Measurements from ENCODE around the gene BTBD7. TPM values are rescaled to one million over a fixed set of nuclear protein-coding genes. Genes with fewer than 3 reads are reported as not detected.

Gene BTBD7
- total and polyA plus RNA-seq, 4 donors, result 19.1 to 41.8 (median 24.8) TPM

DNA sequence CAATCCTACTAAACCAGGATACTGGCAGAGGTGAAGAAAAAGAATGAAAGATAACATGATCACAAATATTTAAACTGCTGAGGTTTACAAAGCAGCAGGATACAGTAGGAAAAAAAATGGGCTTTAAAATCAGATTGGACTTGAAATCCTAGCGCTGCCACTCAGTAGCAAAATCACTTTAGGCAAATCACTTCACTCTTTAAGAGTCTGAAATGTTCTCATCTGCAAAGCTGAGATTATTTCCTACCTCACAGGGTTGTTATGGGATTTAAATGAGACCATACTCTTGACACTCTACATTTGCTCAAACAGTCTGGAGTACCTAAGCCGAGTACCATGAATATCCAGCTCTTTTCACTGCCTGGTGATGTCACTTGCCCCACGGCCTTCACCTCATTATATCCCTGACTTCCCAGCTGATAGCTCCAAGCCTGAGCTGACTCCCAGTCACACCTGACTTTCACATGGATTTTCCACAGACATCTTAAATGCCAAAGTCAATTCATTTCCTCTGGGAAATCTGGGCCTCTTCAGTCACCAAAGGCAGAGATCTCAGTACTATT, 65.6 kb downstream of the BTBD7 start:
- Histone ChIP-seq H3K36me3 (ENCODE audit: control insufficient read depth, insufficient read depth, low read length) (peaks cover 6% of the 10 kb centered on the region), H3K4me3 (ENCODE audit: low read depth, low read length) (no peak overlapping the region), H3K27me3 (ENCODE audit: control insufficient read depth, insufficient read depth, low read length) (no peaks in the 10 kb centered on the region), H3K27ac (ENCODE audit: low read depth, low read length) (no peak overlapping the region), H3K9me3 (ENCODE audit: control insufficient read depth, insufficient read depth, low read length) (no peaks in the 10 kb centered on the region), H3K4me1 (ENCODE audit: control insufficient read depth, insufficient read depth, low read length) (peaks cover 8% of the 10 kb centered on the region)
- WGBS (ENCODE audit: insufficient coverage), result 48% methylated on average over 2 of the region's 3 CpGs
- DNase-seq (ENCODE audit: low read depth in 4 of 6, low spot score in 6 of 6), result no peak

DNA sequence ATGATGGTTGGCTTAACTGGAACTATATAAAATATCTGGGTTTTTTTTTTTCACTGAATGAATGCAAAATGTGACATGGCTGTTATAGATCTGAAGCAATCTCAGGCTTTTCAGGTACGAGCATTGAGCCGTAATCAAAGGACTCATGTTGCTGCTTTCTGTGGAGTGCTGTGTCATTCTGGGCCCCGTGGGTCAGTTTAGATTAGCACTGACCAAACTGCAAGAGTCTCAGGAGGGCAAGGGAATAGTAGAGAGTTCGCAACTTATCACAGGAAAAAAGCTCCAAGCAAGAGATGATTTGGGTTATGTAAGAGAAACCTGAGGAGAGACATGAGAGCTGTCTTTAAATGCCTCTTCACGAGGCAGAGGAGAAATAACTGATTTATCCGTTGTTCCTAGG, 66.7 kb downstream of the BTBD7 start:
- no peak overlapping the region for H3K4me3 ChIP-seq (ENCODE audit: low read depth, low read length)
- DNase-seq (ENCODE audit: low read depth in 4 of 6, low spot score in 6 of 6), result no peak
- H3K27ac ChIP-seq (ENCODE audit: low read depth, low read length), result no peak overlapping the region
- peaks cover 5% of the 10 kb centered on the region for H3K4me1 ChIP-seq (ENCODE audit: control insufficient read depth, insufficient read depth, low read length)
- H3K27me3 ChIP-seq (ENCODE audit: control insufficient read depth, insufficient read depth, low read length), result no peaks in the 10 kb centered on the region
- H3K36me3 ChIP-seq (ENCODE audit: control insufficient read depth, insufficient read depth, low read length), result peaks cover 7% of the 10 kb centered on the region
- no peaks in the 10 kb centered on the region for H3K9me3 ChIP-seq (ENCODE audit: control insufficient read depth, insufficient read depth, low read length)
- 88% methylated on average over 4 of the region's 6 CpGs for WGBS (ENCODE audit: insufficient coverage)

DNA sequence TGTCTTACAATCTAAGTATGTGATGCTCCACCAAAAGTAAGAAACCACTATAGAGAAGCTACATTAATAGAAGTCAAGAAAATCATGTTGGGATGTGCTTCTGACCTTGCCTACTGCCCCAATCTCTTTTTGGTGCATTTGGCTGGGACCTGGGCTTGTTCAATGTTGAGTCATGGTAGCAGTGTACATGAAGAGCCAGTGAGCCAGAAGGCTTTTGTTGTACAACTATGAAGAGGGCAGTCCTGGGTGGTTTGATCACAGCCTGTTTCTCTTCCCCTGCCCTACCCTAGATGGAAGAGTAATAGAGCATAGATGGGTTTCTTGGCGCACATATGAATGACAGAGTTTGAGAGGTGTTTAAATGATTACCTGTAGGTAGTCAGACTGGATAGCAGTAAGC, 69.4 kb downstream of the BTBD7 start:
- Histone ChIP-seq H3K4me1 (ENCODE audit: control insufficient read depth, insufficient read depth, low read length) (no peaks in the 10 kb centered on the region), H3K36me3 (ENCODE audit: control insufficient read depth, insufficient read depth, low read length) (peaks cover 12% of the 10 kb centered on the region), H3K27me3 (ENCODE audit: control insufficient read depth, insufficient read depth, low read length) (no peaks in the 10 kb centered on the region), H3K27ac (ENCODE audit: low read depth, low read length) (no peak overlapping the region), H3K9me3 (ENCODE audit: control insufficient read depth, insufficient read depth, low read length) (no peaks in the 10 kb centered on the region), H3K4me3 (ENCODE audit: low read depth, low read length) (no peak overlapping the region)
- no CpG with 5 or more reads among the region's 1 CpG for WGBS (ENCODE audit: insufficient coverage)
- DNase-seq (ENCODE audit: low read depth in 4 of 6, low spot score in 6 of 6), result no peak

DNA sequence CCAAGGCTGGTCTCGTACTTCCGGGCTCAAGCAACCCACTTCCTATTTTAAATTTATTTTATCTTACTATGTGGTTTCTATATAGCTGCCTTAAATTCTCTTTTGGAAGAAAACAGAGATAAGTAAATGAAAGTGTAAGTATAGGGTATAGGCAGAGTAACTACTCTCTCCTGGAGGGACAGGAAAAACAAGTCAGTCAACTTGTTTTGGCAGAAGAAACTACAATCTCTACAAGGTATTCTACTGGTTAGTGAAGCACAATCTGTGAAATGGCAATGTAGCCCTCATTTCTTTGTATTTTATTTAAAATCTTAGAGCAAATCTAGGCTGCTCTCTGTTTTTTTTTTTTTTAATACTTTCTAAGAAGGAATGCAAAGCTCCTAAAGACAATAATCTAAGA, 70.4 kb downstream of the BTBD7 start:
- Histone ChIP-seq H3K27ac (ENCODE audit: low read depth, low read length) (no peak overlapping the region), H3K36me3 (ENCODE audit: control insufficient read depth, insufficient read depth, low read length) (peaks cover 12% of the 10 kb centered on the region), H3K27me3 (ENCODE audit: control insufficient read depth, insufficient read depth, low read length) (no peaks in the 10 kb centered on the region), H3K4me1 (ENCODE audit: control insufficient read depth, insufficient read depth, low read length) (no peaks in the 10 kb centered on the region), H3K9me3 (ENCODE audit: control insufficient read depth, insufficient read depth, low read length) (no peaks in the 10 kb centered on the region), H3K4me3 (ENCODE audit: low read depth, low read length) (no peak overlapping the region)
- no CpG with 5 or more reads among the region's 2 CpGs for WGBS (ENCODE audit: insufficient coverage)
- no peak for DNase-seq (ENCODE audit: low read depth in 4 of 6, low spot score in 6 of 6)

DNA sequence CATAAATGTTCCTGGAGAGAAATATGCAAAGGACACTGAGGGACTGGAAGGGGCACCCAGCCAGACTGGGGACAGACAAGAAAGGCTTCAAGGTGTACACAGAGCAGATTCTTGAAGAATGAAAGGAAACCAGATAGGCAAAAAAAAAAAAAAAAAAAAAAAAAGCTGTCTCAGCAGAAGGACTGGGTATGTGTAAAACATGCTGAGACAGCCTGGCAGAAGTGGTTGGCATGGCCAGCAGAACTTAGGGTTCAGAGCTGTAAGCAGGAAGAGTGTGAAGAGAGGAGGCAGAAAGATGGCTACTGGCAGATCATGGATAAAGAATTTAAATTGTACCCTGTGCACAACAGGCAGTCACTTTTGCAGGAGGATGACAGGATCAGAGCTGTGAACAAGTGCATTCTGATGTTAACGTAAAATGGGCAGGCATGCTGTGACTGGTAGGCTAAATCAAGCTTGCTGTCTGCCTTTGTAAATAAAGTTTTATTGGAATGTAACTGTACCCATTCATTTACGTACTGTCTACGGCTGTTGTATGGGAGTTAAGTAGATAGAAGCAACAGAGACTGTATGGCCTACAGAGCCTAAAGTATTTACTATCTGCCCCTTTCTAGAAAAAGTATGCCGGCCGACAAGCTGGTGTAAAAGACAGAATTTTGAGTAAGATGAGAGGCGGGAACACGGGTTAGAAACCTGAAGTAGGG, 83.6 kb downstream of the BTBD7 start:
- Histone ChIP-seq H3K4me1 (ENCODE audit: control insufficient read depth, insufficient read depth, low read length) (no peaks in the 10 kb centered on the region), H3K4me3 (ENCODE audit: low read depth, low read length) (no peak overlapping the region), H3K36me3 (ENCODE audit: control insufficient read depth, insufficient read depth, low read length) (peaks cover 30% of the 10 kb centered on the region), H3K27ac (ENCODE audit: low read depth, low read length) (no peak overlapping the region), H3K27me3 (ENCODE audit: control insufficient read depth, insufficient read depth, low read length) (no peaks in the 10 kb centered on the region), H3K9me3 (ENCODE audit: control insufficient read depth, insufficient read depth, low read length) (no peaks in the 10 kb centered on the region)
- DNase-seq (ENCODE audit: low read depth in 4 of 6, low spot score in 6 of 6), result no peak
- 95% methylated on average over 7 of the region's 7 CpGs for WGBS (ENCODE audit: insufficient coverage)

GRCh38 chr14:93246534-93246933, 86.3 kb downstream of the BTBD7 start:
- Histone ChIP-seq H3K4me3 (ENCODE audit: low read depth, low read length) (no peak overlapping the region), H3K4me1 (ENCODE audit: control insufficient read depth, insufficient read depth, low read length) (no peaks in the 10 kb centered on the region), H3K9me3 (ENCODE audit: control insufficient read depth, insufficient read depth, low read length) (no peaks in the 10 kb centered on the region), H3K27me3 (ENCODE audit: control insufficient read depth, insufficient read depth, low read length) (no peaks in the 10 kb centered on the region), H3K27ac (ENCODE audit: low read depth, low read length) (no peak overlapping the region), H3K36me3 (ENCODE audit: control insufficient read depth, insufficient read depth, low read length) (peaks cover 40% of the 10 kb centered on the region)
- DNase-seq (ENCODE audit: low read depth in 4 of 6, low spot score in 6 of 6), result no peak

DNA sequence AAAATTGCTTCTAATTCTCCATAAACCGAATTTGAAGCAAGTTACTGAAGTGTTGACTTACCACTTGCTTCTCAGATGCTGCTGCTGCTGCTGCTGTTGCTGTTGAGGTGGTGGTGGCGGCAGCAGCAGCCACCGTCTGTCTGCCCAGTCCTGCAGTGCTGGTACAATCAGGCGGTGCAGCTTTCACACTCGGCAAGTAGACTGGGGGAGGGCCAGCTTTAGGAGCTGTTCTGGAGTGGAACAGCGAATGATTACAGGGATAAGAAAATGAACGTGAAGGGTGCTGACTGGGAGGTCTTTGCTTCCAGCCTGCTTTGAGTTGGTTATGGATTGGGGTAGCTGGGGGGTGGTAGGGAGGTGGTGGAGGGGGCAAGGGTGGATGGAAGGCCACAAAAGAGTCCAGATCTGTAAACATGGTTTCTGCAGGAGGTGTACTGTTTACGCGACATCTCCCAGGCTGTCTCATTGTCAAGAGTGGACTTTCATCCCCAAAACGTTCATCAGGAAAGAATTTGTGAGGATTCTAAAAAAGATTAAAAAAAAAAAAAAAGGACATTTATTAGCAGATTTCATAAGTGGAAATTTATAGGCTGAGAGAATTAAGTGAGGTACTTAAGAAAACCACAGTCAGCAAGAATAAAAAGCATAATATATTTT, 86.9 kb downstream of the BTBD7 start:
- no peak for DNase-seq (ENCODE audit: low read depth in 4 of 6, low spot score in 6 of 6)
- Histone ChIP-seq H3K27ac (ENCODE audit: low read depth, low read length) (no peak overlapping the region), H3K4me1 (ENCODE audit: control insufficient read depth, insufficient read depth, low read length) (no peaks in the 10 kb centered on the region), H3K9me3 (ENCODE audit: control insufficient read depth, insufficient read depth, low read length) (no peaks in the 10 kb centered on the region), H3K27me3 (ENCODE audit: control insufficient read depth, insufficient read depth, low read length) (no peaks in the 10 kb centered on the region), H3K4me3 (ENCODE audit: low read depth, low read length) (no peak overlapping the region), H3K36me3 (ENCODE audit: control insufficient read depth, insufficient read depth, low read length) (peaks cover 47% of the 10 kb centered on the region)
- WGBS (ENCODE audit: insufficient coverage), result 96% methylated on average over 9 of the region's 10 CpGs

DNA sequence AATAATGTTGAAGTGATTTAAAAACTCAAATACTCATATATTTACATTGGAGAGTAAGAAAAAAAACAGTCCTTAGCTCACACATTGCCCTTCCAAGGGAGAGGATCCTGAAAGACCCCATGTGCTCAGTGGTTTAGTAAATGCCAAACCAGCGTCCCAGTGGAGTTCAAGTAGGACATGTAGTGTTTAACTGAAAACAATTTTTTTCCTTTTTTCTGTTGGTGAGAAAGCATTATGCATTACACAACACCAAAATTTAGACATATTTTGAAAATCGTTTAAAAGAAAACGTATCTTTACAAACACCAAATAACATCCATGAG, 92.2 kb downstream of the BTBD7 start:
- Histone ChIP-seq H3K27me3 (ENCODE audit: control insufficient read depth, insufficient read depth, low read length) (no peaks in the 10 kb centered on the region), H3K9me3 (ENCODE audit: control insufficient read depth, insufficient read depth, low read length) (no peaks in the 10 kb centered on the region), H3K4me3 (ENCODE audit: low read depth, low read length) (no peak overlapping the region), H3K4me1 (ENCODE audit: control insufficient read depth, insufficient read depth, low read length) (no peaks in the 10 kb centered on the region), H3K27ac (ENCODE audit: low read depth, low read length) (no peak overlapping the region), H3K36me3 (ENCODE audit: control insufficient read depth, insufficient read depth, low read length) (peaks cover 33% of the 10 kb centered on the region)
- 78% methylated on average over 2 of the region's 3 CpGs for WGBS (ENCODE audit: insufficient coverage)
- no peak for DNase-seq (ENCODE audit: low read depth in 4 of 6, low spot score in 6 of 6)

DNA sequence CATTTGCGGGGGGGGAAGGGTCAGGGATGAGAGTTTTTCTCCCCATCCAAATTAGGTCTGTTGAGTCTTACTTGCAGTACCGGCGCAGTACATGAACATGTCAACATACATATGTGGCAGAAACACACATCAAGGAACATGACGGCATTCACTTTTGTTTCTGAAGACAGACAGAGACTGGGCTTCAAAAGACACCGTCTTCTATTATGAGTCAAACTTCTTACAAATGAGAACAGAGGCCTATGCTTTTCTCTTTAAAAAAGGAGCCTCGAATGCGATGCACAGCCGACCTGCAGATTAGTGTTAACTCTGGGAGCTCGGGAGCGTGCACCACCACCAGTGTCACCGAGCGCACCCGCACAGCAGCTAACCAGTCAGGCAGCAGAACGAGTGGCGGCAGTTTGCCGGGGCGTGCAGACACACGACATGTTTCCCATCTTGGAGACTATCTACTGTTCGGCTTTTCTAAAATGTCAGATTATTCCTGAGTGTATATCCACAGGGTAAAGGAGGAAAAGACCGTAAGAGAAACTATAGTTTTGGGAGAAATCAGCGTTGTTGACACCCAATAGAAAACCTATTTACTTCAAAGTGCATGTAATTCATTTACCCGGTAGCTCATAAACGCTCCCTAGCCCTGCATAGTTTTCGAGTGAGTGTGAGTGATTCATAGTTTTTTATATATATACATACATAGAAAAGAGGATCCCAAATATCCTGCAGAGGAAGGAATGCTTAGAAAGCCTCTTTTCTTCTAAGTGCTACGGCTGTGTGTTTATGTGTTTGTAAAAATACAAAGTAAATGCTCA, 92.8 kb downstream of the BTBD7 start:
- Histone ChIP-seq H3K9me3 (ENCODE audit: control insufficient read depth, insufficient read depth, low read length) (no peaks in the 10 kb centered on the region), H3K27me3 (ENCODE audit: control insufficient read depth, insufficient read depth, low read length) (no peaks in the 10 kb centered on the region), H3K4me3 (ENCODE audit: low read depth, low read length) (no peak overlapping the region), H3K36me3 (ENCODE audit: control insufficient read depth, insufficient read depth, low read length) (peaks cover 29% of the 10 kb centered on the region), H3K4me1 (ENCODE audit: control insufficient read depth, insufficient read depth, low read length) (no peaks in the 10 kb centered on the region), H3K27ac (ENCODE audit: low read depth, low read length) (no peak overlapping the region)
- 88% methylated on average over 14 of the region's 25 CpGs for WGBS (ENCODE audit: insufficient coverage)
- no peak for DNase-seq (ENCODE audit: low read depth in 4 of 6, low spot score in 6 of 6)
